GM19023 (cell line): Measurements from ENCODE around the gene C1orf174.

Source experiments
- ATAC-seq: cut with Tn5 transposase; IDR thresholded peaks from one replicate; pipeline ENCODE4 v1.9.1; 2021; ENCODE audit warnings: mild to moderate bottlenecking, moderate library complexity; ENCODE audit not compliant: unreplicated experiment

Gene C1orf174

GRCh38 chr1:3910857-3911845 lies 11.1 kb upstream of the C1orf174 start:
- no peak for ATAC-seq

GRCh38 chr1:3910049-3910731 lies 10.1 kb upstream of the C1orf174 start:
- no peak for ATAC-seq

DNA sequence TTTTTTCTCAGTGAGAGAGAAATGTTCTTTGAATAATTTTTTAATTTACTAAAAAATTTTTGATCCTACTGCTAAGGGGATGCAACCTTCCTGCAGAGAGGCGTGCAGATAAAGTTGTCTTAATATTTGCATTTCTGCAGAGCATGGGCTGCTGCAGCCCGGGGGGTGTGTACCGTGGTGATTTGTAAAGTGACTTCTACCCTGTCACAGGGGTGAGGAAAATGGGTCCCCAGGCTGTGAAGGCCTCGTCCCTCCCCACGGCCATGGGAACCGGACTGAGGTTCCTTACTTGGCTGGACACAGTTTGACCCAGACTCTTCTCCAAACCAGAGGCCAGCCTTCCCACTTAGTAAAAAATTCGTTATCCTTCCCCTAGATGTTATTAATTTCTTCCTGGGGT lies 9.5 kb upstream of the C1orf174 start:
- no peak for ATAC-seq

GRCh38 chr1:3908886-3909517 lies 8.9 kb upstream of the C1orf174 start:
- no peak for ATAC-seq

- no peak for ATAC-seq
These were observed 7.6 kb upstream of the C1orf174 start for GRCh38 chr1:3907621-3908165.

DNA sequence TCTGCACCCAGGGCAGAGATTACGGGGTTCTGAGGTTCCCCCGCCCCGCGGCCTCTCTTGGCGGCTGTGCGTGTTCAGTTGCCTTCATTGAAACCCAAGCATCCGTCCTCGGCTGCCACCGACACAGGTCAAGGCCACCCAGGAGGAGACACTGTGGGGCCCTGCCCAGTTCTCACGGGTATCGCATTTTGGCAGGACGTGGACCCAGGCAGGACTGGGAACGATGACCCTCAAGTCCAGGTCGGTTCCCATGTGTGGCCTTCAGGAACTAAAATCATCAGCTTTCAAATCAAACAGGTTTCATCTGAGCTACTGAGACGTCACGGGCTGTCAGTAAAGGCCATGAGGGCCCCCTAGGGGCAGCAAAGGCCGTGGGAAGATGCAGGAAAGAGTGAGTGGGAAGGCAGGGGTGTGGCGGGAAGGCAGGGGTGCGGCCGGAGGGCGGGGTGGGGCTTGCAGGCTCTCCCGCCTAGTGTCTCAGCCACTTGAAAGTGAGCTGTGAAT lies 7.0 kb upstream of the C1orf174 start:
- ATAC-seq, result no peak

- no peak for ATAC-seq
These were observed 6.6 kb upstream of the C1orf174 start for GRCh38 chr1:3906672-3907020.

DNA sequence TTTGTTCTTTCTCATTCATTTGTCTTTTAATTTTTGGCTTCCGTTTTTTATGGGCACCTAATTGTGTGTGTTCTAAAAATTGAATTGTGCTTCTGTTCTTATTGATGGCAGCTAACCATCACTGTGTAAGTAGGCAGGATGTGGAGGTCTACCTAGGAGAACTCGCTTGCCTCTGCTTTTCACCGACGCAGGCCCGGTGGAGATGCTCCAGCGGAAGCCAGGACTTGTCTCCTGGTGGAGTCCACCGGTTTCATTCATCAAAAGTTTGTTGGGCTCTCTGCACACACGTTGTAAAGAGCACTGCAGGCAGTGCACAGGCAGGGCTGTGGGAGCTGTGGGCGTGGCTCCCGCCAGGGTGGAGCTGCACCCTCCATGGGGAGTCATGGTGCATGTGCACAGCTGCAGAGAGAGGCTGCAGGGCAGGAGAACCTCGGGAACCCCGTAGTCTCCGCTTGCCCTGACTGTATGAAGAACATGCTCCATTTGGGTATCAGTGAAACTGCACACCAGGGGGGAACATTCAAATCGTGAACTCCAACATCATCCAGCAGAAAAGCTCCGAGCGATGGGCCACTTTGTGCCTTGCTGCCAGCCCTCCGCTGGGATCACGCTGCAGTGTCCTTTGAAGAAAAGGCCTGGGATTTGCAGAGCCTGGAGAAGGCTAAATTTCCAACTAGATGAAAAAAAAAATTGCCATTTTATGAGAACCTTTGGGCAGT lies 6.0 kb upstream of the C1orf174 start:
- ATAC-seq, result no peak

DNA sequence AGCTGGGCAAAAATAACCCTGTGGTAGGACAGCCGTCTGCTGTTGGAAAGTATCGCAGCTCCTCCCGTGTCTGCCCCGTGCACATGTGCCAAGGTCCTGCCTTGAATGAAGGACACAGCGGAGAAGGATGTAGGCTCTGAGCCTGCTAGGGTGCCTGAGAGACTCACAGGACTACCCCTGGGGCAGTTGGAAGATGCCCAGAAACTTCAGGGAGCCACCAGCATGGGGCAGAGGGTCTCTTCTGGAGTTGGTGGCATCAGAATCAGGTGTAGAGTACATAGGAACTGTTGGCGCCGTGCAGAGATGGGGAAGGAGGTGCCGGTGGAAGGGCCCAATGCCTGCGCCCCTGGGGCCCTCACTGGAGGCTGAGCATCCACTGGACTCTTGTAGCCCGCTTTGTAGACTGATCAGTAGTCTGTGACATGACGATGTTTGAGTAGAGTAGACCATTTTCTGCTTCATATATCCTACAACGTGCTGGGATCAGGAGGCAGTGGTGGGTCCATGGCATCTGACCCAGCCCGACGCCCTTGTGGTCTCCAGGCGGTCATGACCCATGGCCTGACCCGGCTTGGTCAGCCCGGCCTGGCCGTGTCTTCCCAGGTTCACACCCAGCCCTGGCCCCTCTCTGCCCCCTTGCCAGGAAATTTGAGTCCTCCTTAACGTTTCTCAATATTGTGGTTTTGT lies 5.3 kb upstream of the C1orf174 start:
- no peak for ATAC-seq

DNA sequence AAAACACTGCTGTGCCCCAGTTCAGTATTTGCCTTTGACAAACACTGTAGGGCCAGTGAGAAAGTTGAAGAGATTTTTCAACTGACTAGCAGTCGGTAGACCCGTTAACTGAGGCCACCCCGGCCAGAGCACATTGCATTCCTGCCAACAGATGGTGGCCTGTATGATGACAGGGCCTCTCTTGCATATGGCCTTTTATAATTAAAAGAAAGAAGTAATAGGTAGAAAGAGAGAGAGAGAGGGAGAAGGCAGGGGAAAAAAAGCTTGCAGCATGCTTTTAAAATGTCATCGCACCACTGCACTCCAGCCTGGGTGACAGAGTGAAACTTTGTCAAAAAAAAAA lies 4.7 kb upstream of the C1orf174 start:
- ATAC-seq, result no peak

DNA sequence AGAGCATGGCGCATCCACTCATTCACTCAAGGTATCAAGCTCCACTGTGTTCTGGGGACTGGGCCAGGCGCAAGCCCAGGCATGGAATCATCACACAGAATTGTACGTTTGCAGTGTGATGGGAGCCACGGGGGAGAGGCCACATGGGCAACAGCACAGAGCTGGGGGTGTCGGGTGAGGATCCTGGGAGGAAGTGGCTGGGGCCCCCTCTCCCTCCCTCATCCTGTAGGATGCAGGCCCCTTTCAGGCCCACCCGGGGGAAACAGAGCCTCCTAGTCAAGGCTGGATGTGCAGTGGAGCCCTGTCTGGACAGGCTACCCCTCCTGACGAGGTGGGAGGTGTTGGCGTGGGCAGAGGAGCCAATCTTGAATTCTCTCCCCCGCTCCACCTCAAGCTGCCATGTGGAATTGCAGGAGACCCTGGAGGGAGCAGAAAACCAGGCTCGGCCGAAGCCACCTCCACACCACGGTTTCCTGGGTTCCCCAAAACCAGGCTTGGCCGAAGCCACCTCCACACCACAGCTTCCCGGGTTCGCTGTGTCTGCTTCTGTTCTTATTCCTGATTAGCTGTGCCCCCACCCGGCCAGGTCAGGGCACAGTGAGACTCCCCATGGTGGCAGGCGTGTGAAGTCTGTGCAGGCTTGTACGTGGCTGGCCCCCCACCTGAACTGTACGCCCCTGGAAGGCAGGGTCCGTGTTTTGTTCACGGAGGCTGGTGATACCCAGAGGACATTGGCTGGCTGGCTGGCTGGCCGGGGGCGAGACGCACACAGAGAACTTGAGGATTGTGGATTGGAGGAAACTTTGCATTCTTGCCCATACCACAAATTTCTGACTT lies 4.2 kb upstream of the C1orf174 start:
- ATAC-seq, result no peak

GRCh38 chr1:3903141-3904005 lies 3.3 kb upstream of the C1orf174 start:
- no peak for ATAC-seq

GRCh38 chr1:3902571-3903091 lies 2.6 kb upstream of the C1orf174 start:
- no peak for ATAC-seq

GRCh38 chr1:3902111-3902511 lies 2.0 kb upstream of the C1orf174 start:
- no peak for ATAC-seq

GRCh38 chr1:3900969-3901529 lies 977 bp upstream of the C1orf174 start:
- peak; percentile 65 for ATAC-seq

- ATAC-seq, result peak; percentile 1
These were observed 320 bp downstream of the C1orf174 start for GRCh38 chr1:3899754-3900149.

DNA sequence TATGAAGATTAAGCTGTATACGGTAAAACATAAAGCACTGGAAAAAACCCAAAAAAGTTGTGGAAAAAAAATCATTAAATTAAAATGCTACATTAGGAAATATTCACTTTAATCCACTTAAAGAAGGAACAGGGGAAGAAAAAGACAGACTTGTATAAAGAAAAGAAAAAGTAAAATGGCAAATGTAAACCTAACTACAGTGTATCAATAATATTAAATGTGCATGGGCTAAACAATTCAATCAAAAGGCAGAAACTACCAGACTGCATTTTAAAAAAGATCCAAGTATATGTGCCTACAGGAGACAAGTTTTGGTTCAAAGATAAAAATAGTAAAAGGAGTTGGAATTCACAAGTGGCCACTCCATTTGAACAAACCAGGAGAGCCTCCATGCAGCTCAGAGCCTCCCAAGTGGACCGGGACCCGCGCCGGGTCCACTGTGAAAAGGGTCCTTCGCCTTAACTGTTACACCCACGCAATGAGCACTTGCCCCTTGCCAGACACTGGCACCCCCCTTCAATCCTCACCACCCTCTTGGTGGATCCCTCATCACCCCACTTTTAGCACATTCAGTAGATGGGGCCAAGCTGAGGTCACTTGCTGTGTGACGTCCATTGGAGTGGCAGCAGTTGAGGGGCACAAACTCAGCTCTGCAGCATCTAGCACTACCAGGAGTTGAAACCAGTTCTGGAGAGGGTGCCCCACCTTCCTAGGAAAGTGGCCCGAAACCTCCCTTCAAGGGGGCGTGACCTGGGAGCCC lies 898 bp downstream of the C1orf174 start:
- ATAC-seq, result no peak
